ENCODE data around the gene ZBTB44.
"Not testable (repeated sequence)": the region's sequence is repeated elsewhere in the genome, so short reads cannot be mapped to it uniquely, and the experiment has no call there.

- not testable (repeated sequence) for TF ChIP-seq POLR2A, POLR2AphosphoS5 (IDR thresholded peaks at IDR 0.05; ENCODE audit: low read depth, low read length)
These were observed 81.2 kb downstream of the ZBTB44 start for GRCh38 chr11:130233486-130233885.

Data from GM12891 (cell line).